Peyer's patch (tissue), 4 donors: Measurements from ENCODE around the gene CD68.

Experiments
- CTCF ChIP-seq, 6 experiments: fragments of 450-650 bp in 4 of 6; fragments of 200-600 bp in 2 of 6; sonication (generic) in 1 of 6; IDR thresholded peaks; one replicate each; pipeline ENCODE4 v1.5.1; 2017 to 2019; ENCODE audit warnings: antibody characterized with exemption in 6 of 6, mild to moderate bottlenecking in 3 of 6, moderate library complexity in 1 of 6
- POLR2A ChIP-seq, 2 donors: fragments of 450-650 bp; IDR thresholded peaks; one replicate each; pipeline ENCODE4 v1.5.1; 2017; ENCODE audit warnings: antibody characterized with exemption in 2 of 2, mild to moderate bottlenecking in 2 of 2, moderate library complexity in 2 of 2

DNA sequence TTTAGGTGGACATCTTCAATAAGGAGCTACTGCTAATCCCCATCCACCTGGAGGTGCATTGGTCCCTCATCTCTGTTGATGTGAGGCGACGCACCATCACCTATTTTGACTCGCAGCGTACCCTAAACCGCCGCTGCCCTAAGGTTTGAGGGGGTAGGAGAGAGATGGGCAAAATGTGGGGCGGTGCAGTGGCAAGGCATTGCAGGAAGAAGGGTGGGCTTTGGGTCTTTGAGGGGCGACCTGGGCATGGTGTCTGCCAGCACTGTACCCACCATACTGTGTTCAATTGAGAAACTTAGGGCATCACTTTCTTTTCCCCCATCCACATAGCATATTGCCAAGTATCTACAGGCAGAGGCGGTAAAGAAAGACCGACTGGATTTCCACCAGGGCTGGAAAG lies 9.1 kb upstream of the CD68 start:
- no peak for TF ChIP-seq POLR2A (IDR thresholded peaks at IDR 0.05)
- TF ChIP-seq CTCF (IDR thresholded peaks at IDR 0.05), result no peak
